ENCODE measurements around the gene CMSS1. TPM values are rescaled to one million over a fixed set of nuclear protein-coding genes. Genes with fewer than 3 reads are reported as not detected.

The CMSS1 gene
- total and polyA plus RNA-seq, 8 donors = 2.7 to 33.3 (median 22.1) TPM

GRCh38 chr3:99928771-99929744 is 111.4 kb downstream of the CMSS1 start:
- no peaks in the 10 kb centered on the region for H3K9me3 ChIP-seq

GRCh38 chr3:99929745-99930139 is 112.1 kb downstream of the CMSS1 start:
- Histone ChIP-seq H3K4me3 (no peak overlapping the region), H3K27me3 (no peaks in the 10 kb centered on the region), H3K36me3 (no peaks in the 10 kb centered on the region), H3K4me1 (peaks cover 8 to 50% (median 29%) of the 10 kb centered on the region in 4 donors), H3K27ac (peak overlapping the region in 4 of 5 donors; percentile 8 to 65 (median 37)), H3K9me3 (no peaks in the 10 kb centered on the region)
- 51 to 77% (median 56%) methylated on average over 3 of the region's 3 CpGs for WGBS, 5 donors
- peak in 1 of 2 donors; percentile 77 for DNase-seq
- intact Hi-C loops (cut with DNase I; ENCODE audit: low total_unique reads) = no loop called here
- no peak for TF ChIP-seq POLR2AphosphoS5 (IDR thresholded peaks at IDR 0.05)
- TF ChIP-seq POLR2A (IDR thresholded peaks at IDR 0.05) = no peak
- no peak for TF ChIP-seq EP300 (IDR thresholded peaks at IDR 0.05)
- TF ChIP-seq CTCF (IDR thresholded peaks at IDR 0.05) = no peak

More at GRCh38 chr3:99928771-99929744, 111.4 kb downstream of the CMSS1 start:
- H3K4me1 ChIP-seq = peaks cover 8 to 51% (median 31%) of the 10 kb centered on the region in 4 donors
- no peaks in the 10 kb centered on the region for H3K36me3 ChIP-seq
- peak in 1 of 2 donors; percentile 81 for DNase-seq
- H3K27ac ChIP-seq = peak overlapping the region in 4 of 5 donors; percentile 8 to 65 (median 34)
- TF ChIP-seq CTCF (IDR thresholded peaks at IDR 0.05) (no peak), POLR2AphosphoS5 (IDR thresholded peaks at IDR 0.05) (no peak), EP300 (IDR thresholded peaks at IDR 0.05) (no peak), POLR2A (IDR thresholded peaks at IDR 0.05) (no peak)
- H3K4me3 ChIP-seq = no peak overlapping the region
- H3K27me3 ChIP-seq = no peaks in the 10 kb centered on the region
- intact Hi-C loops (cut with DNase I; ENCODE audit: low total_unique reads) = no loop called here
- WGBS, 5 donors = 62 to 82% (median 74%) methylated on average over 7 of the region's 7 CpGs

- Histone ChIP-seq H3K27me3 (no peaks in the 10 kb centered on the region), H3K4me1 (peaks cover 7 to 52% (median 33%) of the 10 kb centered on the region in 4 donors), H3K36me3 (no peaks in the 10 kb centered on the region), H3K4me3 (no peak overlapping the region), H3K9me3 (no peaks in the 10 kb centered on the region), H3K27ac (peak overlapping the region in 3 of 5 donors; percentile 38 to 65 (median 43))
- intact Hi-C loops (cut with DNase I; ENCODE audit: low total_unique reads) = no loop called here
- 35 to 62% (median 48%) methylated on average over 1 of the region's 1 CpG for WGBS, 5 donors
- no peak for DNase-seq
- TF ChIP-seq EP300 (IDR thresholded peaks at IDR 0.05) (no peak), POLR2A (IDR thresholded peaks at IDR 0.05) (no peak), CTCF (IDR thresholded peaks at IDR 0.05) (no peak), POLR2AphosphoS5 (IDR thresholded peaks at IDR 0.05) (no peak)
Observed at GRCh38 chr3:99931059-99931458, 113.4 kb downstream of the CMSS1 start.

GRCh38 chr3:99933971-99934750 is 116.5 kb downstream of the CMSS1 start:
- Histone ChIP-seq H3K27ac (no peak overlapping the region), H3K36me3 (no peaks in the 10 kb centered on the region), H3K9me3 (no peaks in the 10 kb centered on the region), H3K27me3 (no peaks in the 10 kb centered on the region), H3K4me3 (no peak overlapping the region), H3K4me1 (peaks cover 12 to 55% (median 38%) of the 10 kb centered on the region in 4 donors)
- WGBS, 5 donors = 95 to 98% (median 96%) methylated on average over 5 of the region's 5 CpGs
- intact Hi-C loops (cut with DNase I; ENCODE audit: low total_unique reads) = no loop called here
- DNase-seq = no peak
- no peak for TF ChIP-seq POLR2AphosphoS5 (IDR thresholded peaks at IDR 0.05)
- TF ChIP-seq CTCF (IDR thresholded peaks at IDR 0.05) = no peak
- TF ChIP-seq EP300 (IDR thresholded peaks at IDR 0.05) = no peak
- no peak for TF ChIP-seq POLR2A (IDR thresholded peaks at IDR 0.05)
